HepG2 (cell line): ENCODE measurements around the gene AAMP. TPM values are rescaled to one million over a fixed set of nuclear protein-coding genes. Genes with fewer than 3 reads are reported as not detected.
A peak's percentile ranks its signal among the peaks of the same experiment; 100 is the strongest.

ENCODE experiments used
- CBX2 ChIP-seq, 2 experiments: fragments of 200-600 bp in 1 of 2; sonication (generic); formaldehyde crosslinking in 1 of 2; IDR thresholded peaks; 2 replicates each; pipeline versions ENCODE4 v1.7.0 to v1.8.1; 2018 to 2022; ENCODE audit warnings: low read depth in 2 of 2, low read length in 1 of 2, mild to moderate bottlenecking in 1 of 2, missing genetic modification reagents in 1 of 2
- E2F1 ChIP-seq: sonication (generic); formaldehyde crosslinking; IDR thresholded peaks from 2 replicates; pipeline ENCODE4 v1.5.0; 2020; ENCODE audit warnings: missing genetic modification reagents
- ETV5 ChIP-seq: IDR thresholded peaks from 2 replicates; pipeline ENCODE4 v1.6.1; 2018; ENCODE audit warnings: missing biosample characterization, missing genetic modification reagents, inconsistent platforms, borderline replicate concordance
- FLYWCH1 ChIP-seq: sonication (generic); formaldehyde crosslinking; IDR thresholded peaks from 2 replicates; pipeline ENCODE4 v1.8.1; 2023; ENCODE audit warnings: mild to moderate bottlenecking, missing genetic modification reagents
- IKZF4 ChIP-seq: sonication (generic); formaldehyde crosslinking; IDR thresholded peaks from 2 replicates; pipeline ENCODE4 v1.5.1; 2020; ENCODE audit warnings: borderline replicate concordance, mild to moderate bottlenecking, low read depth, missing genetic modification reagents; ENCODE audit errors: not compliant biosample characterization
- ISL2 ChIP-seq: sonication (generic); formaldehyde crosslinking; IDR thresholded peaks from 2 replicates; pipeline ENCODE4 v1.5.0; 2020; ENCODE audit warnings: missing genetic modification reagents
- KDM6A ChIP-seq: IDR thresholded peaks from 2 replicates; pipeline ENCODE4 v1.6.1; 2016; ENCODE audit warnings: low read depth
- KMT2A ChIP-seq: sonication (generic); formaldehyde crosslinking; IDR thresholded peaks from 2 replicates; pipeline ENCODE4 v1.4.0; 2020; ENCODE audit warnings: missing genetic modification reagents
- MED1 ChIP-seq: sonication (generic); formaldehyde crosslinking; IDR thresholded peaks from 2 replicates; pipeline ENCODE4 v1.4.0; 2020; ENCODE audit warnings: missing genetic modification reagents
- MED13 ChIP-seq: sonication (generic); formaldehyde crosslinking; IDR thresholded peaks from 2 replicates; pipeline ENCODE4 v1.5.0; 2020; ENCODE audit warnings: missing genetic modification reagents
- MIXL1 ChIP-seq: IDR thresholded peaks from 2 replicates; pipeline ENCODE4 v1.6.1; 2016
- MLX ChIP-seq: IDR thresholded peaks from 2 replicates; pipeline ENCODE4 v1.6.1; 2016
- NFYB ChIP-seq: sonication (generic); formaldehyde crosslinking; IDR thresholded peaks from 2 replicates; pipeline ENCODE4 v1.4.0; 2020; ENCODE audit warnings: missing genetic modification reagents
- RBFOX2 ChIP-seq: fragments of 200-400 bp; formaldehyde crosslinking; IDR thresholded peaks from 2 replicates; pipeline ENCODE4 v1.6.1; 2017; ENCODE audit warnings: low read depth, mild to moderate bottlenecking, low read length
- SALL2 ChIP-seq: sonication (generic); formaldehyde crosslinking; IDR thresholded peaks from 2 replicates; pipeline ENCODE4 v1.8.1; 2023; ENCODE audit warnings: mild to moderate bottlenecking, missing genetic modification reagents, inconsistent platforms
- SMYD3 ChIP-seq: sonication (generic); formaldehyde crosslinking; IDR thresholded peaks from 2 replicates; pipeline ENCODE4 v1.8.1; 2023; ENCODE audit warnings: mild to moderate bottlenecking, missing genetic modification reagents
- YEATS4 ChIP-seq: sonication (generic); formaldehyde crosslinking; IDR thresholded peaks from 2 replicates; pipeline ENCODE4 v1.4.0; 2020; ENCODE audit warnings: missing genetic modification reagents, borderline replicate concordance
- ZBTB46 ChIP-seq: sonication (generic); formaldehyde crosslinking; IDR thresholded peaks from 2 replicates; pipeline ENCODE4 v1.4.0; 2020; ENCODE audit warnings: mild to moderate bottlenecking, missing genetic modification reagents, borderline replicate concordance
- ZNF558 ChIP-seq: sonication (generic); formaldehyde crosslinking; IDR thresholded peaks from 2 replicates; pipeline ENCODE4 v1.9.0; 2022; ENCODE audit warnings: mild to moderate bottlenecking, missing genetic modification reagents, borderline replicate concordance
- ZNF597 ChIP-seq: sonication (generic); formaldehyde crosslinking; IDR thresholded peaks from 2 replicates; pipeline ENCODE4 v1.5.0; 2020; ENCODE audit warnings: missing genetic modification reagents
- ZNF598 ChIP-seq: sonication (generic); formaldehyde crosslinking; IDR thresholded peaks from 2 replicates; pipeline ENCODE4 v1.5.1; 2020; ENCODE audit warnings: mild to moderate bottlenecking, missing genetic modification reagents, borderline replicate concordance
- ZNF746 ChIP-seq: sonication (generic); formaldehyde crosslinking; IDR thresholded peaks from 2 replicates; pipeline ENCODE4 v1.8.0; 2022; ENCODE audit warnings: mild to moderate bottlenecking, missing genetic modification reagents
- ZSCAN12 ChIP-seq: sonication (generic); formaldehyde crosslinking; IDR thresholded peaks from 2 replicates; pipeline ENCODE4 v1.9.0; 2021; ENCODE audit warnings: mild to moderate bottlenecking, missing genetic modification reagents
- polyA plus RNA-seq, 8 experiments: library from polyadenylated mRNA; depleted of rRNA in 3 of 8; stranded (reverse) in 7 of 8; unstranded in 1 of 8; fragments of >200 nt; fragmentation: Illumina TruSeq in 4 of 8; extraction: Trizol in 4 of 8; gene quantifications; 2 replicates each; pipeline versions ENCODE4 v1.2.1 to v1.2.3, GENCODE V29; 2011 to 2016; ENCODE audit warnings: low read depth in 4 of 8, missing spikeins in 1 of 8, mixed read lengths in 1 of 8; ENCODE audit not compliant: insufficient read depth in 1 of 8
- total RNA-seq, 5 experiments: library from RNA; depleted of rRNA; stranded (reverse); fragments of >200 nt; fragmentation: Illumina TruSeq; extraction: Trizol; gene quantifications; 2 replicates each; pipeline ENCODE4 v1.2.3, GENCODE V29; 2016; ENCODE audit warnings: low read depth in 1 of 5

The AAMP gene
- total and polyA plus RNA-seq, 2 of the 13 experiments (the other 11 are each of a cell fraction or from before 2014, with no cell fraction given), result 110 to 186 TPM

GRCh38 chr2:218289639-218290315 lies 19.8 kb upstream of the AAMP start (continued):
- TF ChIP-seq E2F1 (CRISPR knock-in tag), result no peak
- TF ChIP-seq FLYWCH1 (CRISPR knock-in tag), result no peak
- TF ChIP-seq KMT2A, result no peak
- peak; percentile 73; the same call in 1 of the 2 replicates for TF ChIP-seq YEATS4 (CRISPR knock-in tag)
- 0 out of 2 replicates have a peak, but pooled peaks have one; percentile 56 for TF ChIP-seq ISL2
- no peak for TF ChIP-seq ZNF746 (CRISPR knock-in tag)
- TF ChIP-seq SALL2 (CRISPR knock-in tag), result no peak
- 0 out of 2 replicates have a peak, but pooled peaks have one; percentile 74 for TF ChIP-seq ZNF598 (CRISPR knock-in tag)
- TF ChIP-seq KDM6A, result 0 out of 2 replicates have a peak, but pooled peaks have one; percentile 8
- 0 out of 2 replicates have a peak, but pooled peaks have one; percentile 28 for TF ChIP-seq MED13
- TF ChIP-seq CBX2 (IDR thresholded peaks at IDR 0.05; ENCODE audit: low read depth, low read length), result no peak
- peak; percentile 29; the same call in 1 of the 2 replicates for TF ChIP-seq CBX2 (CRISPR knock-in tag; IDR thresholded peaks at IDR 0.05; ENCODE audit: low read depth)
- TF ChIP-seq ETV5 (CRISPR knock-in tag), result peak; percentile 75; the same call in 1 of the 2 replicates
- TF ChIP-seq NFYB (CRISPR knock-in tag), result no peak
- TF ChIP-seq MIXL1 (CRISPR knock-in tag), result no peak
- TF ChIP-seq SMYD3, result no peak
- no peak for TF ChIP-seq ZNF597 (CRISPR knock-in tag)
- peak; percentile 78 for TF ChIP-seq MED1 (CRISPR knock-in tag)
- TF ChIP-seq IKZF4 (CRISPR knock-in tag), result peak; percentile 81
- no peak for TF ChIP-seq ZNF558 (CRISPR knock-in tag)
- peak; percentile 75; the same call in 1 of the 2 replicates for TF ChIP-seq ZSCAN12 (CRISPR knock-in tag)
- no peak for TF ChIP-seq ZBTB46
- peak; percentile 34; the same call in 1 of the 2 replicates for TF ChIP-seq MLX (CRISPR knock-in tag)
- peak; percentile 57; the same call in 1 of the 2 replicates for TF ChIP-seq RBFOX2
